ENCODE measurements around the gene FSTL5. TPM values are rescaled to one million over a fixed set of nuclear protein-coding genes. Genes with fewer than 3 reads are reported as not detected.

FSTL5 gene
- total and polyA plus RNA-seq, 2 of the 8 experiments (the other 6 are each of a cell fraction or from before 2014, with no cell fraction given), result 0.09 to 0.32 TPM

DNA sequence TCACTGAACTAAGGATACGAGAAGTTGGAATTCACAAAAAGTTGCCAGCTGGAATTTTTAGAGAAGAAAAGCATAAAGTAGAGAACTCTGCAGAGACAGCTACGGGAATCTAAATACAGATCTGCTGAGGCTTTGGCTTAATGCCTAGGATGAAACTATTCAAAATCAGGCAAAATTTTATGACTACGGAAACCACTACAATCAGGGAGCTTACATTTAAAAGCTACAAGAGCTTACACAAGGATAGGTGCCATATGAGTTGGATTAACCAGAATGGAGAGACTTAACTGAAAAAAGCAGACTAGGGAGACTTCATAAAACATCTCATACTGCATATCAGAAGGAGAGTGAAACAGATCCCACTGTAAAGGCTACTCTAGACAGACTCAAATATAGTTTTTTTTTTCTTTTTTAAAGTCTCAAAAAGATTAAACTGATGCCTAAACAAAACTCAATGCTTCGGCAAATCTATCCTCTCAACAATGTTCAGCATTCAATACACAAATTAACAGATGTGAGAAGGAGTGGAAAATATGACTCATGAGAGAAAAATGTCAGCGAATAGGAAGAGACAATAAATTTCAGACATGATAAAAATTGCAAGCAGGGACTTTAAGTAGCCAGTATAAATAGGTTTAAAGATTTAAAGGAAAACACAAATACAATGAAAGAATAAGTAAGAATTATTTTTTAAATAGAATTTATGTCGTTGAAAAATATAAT, 586.1 kb downstream of the FSTL5 start (continued):
- TF ChIP-seq, protein P1, sequence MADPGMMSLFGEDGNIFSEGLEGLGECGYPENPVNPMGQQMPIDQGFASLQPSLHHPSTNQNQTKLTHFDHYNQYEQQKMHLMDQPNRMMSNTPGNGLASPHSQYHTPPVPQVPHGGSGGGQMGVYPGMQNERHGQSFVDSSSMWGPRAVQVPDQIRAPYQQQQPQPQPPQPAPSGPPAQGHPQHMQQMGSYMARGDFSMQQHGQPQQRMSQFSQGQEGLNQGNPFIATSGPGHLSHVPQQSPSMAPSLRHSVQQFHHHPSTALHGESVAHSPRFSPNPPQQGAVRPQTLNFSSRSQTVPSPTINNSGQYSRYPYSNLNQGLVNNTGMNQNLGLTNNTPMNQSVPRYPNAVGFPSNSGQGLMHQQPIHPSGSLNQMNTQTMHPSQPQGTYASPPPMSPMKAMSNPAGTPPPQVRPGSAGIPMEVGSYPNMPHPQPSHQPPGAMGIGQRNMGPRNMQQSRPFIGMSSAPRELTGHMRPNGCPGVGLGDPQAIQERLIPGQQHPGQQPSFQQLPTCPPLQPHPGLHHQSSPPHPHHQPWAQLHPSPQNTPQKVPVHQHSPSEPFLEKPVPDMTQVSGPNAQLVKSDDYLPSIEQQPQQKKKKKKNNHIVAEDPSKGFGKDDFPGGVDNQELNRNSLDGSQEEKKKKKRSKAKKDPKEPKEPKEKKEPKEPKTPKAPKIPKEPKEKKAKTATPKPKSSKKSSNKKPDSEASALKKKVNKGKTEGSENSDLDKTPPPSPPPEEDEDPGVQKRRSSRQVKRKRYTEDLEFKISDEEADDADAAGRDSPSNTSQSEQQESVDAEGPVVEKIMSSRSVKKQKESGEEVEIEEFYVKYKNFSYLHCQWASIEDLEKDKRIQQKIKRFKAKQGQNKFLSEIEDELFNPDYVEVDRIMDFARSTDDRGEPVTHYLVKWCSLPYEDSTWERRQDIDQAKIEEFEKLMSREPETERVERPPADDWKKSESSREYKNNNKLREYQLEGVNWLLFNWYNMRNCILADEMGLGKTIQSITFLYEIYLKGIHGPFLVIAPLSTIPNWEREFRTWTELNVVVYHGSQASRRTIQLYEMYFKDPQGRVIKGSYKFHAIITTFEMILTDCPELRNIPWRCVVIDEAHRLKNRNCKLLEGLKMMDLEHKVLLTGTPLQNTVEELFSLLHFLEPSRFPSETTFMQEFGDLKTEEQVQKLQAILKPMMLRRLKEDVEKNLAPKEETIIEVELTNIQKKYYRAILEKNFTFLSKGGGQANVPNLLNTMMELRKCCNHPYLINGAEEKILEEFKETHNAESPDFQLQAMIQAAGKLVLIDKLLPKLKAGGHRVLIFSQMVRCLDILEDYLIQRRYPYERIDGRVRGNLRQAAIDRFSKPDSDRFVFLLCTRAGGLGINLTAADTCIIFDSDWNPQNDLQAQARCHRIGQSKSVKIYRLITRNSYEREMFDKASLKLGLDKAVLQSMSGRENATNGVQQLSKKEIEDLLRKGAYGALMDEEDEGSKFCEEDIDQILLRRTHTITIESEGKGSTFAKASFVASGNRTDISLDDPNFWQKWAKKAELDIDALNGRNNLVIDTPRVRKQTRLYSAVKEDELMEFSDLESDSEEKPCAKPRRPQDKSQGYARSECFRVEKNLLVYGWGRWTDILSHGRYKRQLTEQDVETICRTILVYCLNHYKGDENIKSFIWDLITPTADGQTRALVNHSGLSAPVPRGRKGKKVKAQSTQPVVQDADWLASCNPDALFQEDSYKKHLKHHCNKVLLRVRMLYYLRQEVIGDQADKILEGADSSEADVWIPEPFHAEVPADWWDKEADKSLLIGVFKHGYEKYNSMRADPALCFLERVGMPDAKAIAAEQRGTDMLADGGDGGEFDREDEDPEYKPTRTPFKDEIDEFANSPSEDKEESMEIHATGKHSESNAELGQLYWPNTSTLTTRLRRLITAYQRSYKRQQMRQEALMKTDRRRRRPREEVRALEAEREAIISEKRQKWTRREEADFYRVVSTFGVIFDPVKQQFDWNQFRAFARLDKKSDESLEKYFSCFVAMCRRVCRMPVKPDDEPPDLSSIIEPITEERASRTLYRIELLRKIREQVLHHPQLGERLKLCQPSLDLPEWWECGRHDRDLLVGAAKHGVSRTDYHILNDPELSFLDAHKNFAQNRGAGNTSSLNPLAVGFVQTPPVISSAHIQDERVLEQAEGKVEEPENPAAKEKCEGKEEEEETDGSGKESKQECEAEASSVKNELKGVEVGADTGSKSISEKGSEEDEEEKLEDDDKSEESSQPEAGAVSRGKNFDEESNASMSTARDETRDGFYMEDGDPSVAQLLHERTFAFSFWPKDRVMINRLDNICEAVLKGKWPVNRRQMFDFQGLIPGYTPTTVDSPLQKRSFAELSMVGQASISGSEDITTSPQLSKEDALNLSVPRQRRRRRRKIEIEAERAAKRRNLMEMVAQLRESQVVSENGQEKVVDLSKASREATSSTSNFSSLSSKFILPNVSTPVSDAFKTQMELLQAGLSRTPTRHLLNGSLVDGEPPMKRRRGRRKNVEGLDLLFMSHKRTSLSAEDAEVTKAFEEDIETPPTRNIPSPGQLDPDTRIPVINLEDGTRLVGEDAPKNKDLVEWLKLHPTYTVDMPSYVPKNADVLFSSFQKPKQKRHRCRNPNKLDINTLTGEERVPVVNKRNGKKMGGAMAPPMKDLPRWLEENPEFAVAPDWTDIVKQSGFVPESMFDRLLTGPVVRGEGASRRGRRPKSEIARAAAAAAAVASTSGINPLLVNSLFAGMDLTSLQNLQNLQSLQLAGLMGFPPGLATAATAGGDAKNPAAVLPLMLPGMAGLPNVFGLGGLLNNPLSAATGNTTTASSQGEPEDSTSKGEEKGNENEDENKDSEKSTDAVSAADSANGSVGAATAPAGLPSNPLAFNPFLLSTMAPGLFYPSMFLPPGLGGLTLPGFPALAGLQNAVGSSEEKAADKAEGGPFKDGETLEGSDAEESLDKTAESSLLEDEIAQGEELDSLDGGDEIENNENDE (IDR thresholded peaks at IDR 0.05; ENCODE audit: insufficient replicate concordance, low read length), result no peak
- TF ChIP-seq JUND (IDR thresholded peaks at IDR 0.05; ENCODE audit: low read length), result 0 out of 2 replicates have a peak, but pooled peaks have one; percentile 52

Data from H1 (cell line).